Osteoblast (primary cell): ENCODE measurements around the gene SLC30A2. TPM values are rescaled to one million over a fixed set of nuclear protein-coding genes. Genes with fewer than 3 reads are reported as not detected.

Experiments
- DNase-seq: peaks from one replicate; pipeline ENCODE4 v3.0.0; 2011; ENCODE audit warnings: low spot score, mixed read lengths; ENCODE audit not compliant: insufficient read length; ENCODE audit errors: missing footprints
- H2AFZ ChIP-seq: 2 replicates; pipeline ENCODE4 v1.6.0; 2011; ENCODE audit warnings: mild to moderate bottlenecking, low read length
- H3K27ac ChIP-seq: 2 replicates; pipeline ENCODE4 v1.5.1; 2011; ENCODE audit warnings: mild to moderate bottlenecking, low read depth, low read length, moderate library complexity
- H3K27me3 ChIP-seq: 2 replicates; pipeline ENCODE4 v1.6.0; 2012; ENCODE audit warnings: mild to moderate bottlenecking, control low read depth, inconsistent platforms, low read length, moderate library complexity; ENCODE audit not compliant: insufficient read depth
- H3K36me3 ChIP-seq: 2 replicates; pipeline ENCODE4 v1.5.1; 2011; ENCODE audit warnings: mild to moderate bottlenecking, low read length, control low read depth, moderate library complexity; ENCODE audit not compliant: insufficient read depth
- H3K4me1 ChIP-seq: 2 replicates; pipeline ENCODE4 v1.5.1; 2011; ENCODE audit warnings: mild to moderate bottlenecking, low read length, control low read depth, moderate library complexity; ENCODE audit not compliant: insufficient read depth
- H3K4me2 ChIP-seq: 2 replicates; pipeline ENCODE4 v1.6.0; 2011; ENCODE audit warnings: mild to moderate bottlenecking, low read length; ENCODE audit not compliant: insufficient read depth
- H3K4me3 ChIP-seq: fragments of 200-600 bp; sonication (generic); 3 replicates; pipeline ENCODE4 v1.5.1; 2012; ENCODE audit warnings: mild to moderate bottlenecking, low read length, inconsistent platforms; ENCODE audit not compliant: insufficient read depth
- H3K79me2 ChIP-seq: 2 replicates; pipeline ENCODE4 v1.6.0; 2012; ENCODE audit warnings: mild to moderate bottlenecking, low read length, control low read depth, inconsistent platforms; ENCODE audit not compliant: insufficient read depth
- H3K9me3 ChIP-seq: 2 replicates; pipeline ENCODE4 v1.5.1; 2011; ENCODE audit warnings: low read depth, low read length, control low read depth
- H4K20me1 ChIP-seq: 2 replicates; pipeline ENCODE4 v1.6.0; 2012; ENCODE audit warnings: mild to moderate bottlenecking, low read length, control low read depth; ENCODE audit not compliant: insufficient read depth
- total RNA-seq: library from RNA; depleted of rRNA; stranded (reverse); fragments of >200 nt; gene quantifications from 2 replicates; pipeline ENCODE4 v1.2.3, GENCODE V29; 2012
- TF ChIP-seq, protein P1 (sequence below): IDR thresholded peaks from 2 replicates; pipeline ENCODE4 v1.5.1; 2011; ENCODE audit warnings: mild to moderate bottlenecking, low read depth, low read length, moderate library complexity; ENCODE audit errors: extremely low read depth

The SLC30A2 gene
- total RNA-seq, 1 donor, result not detected

DNA sequence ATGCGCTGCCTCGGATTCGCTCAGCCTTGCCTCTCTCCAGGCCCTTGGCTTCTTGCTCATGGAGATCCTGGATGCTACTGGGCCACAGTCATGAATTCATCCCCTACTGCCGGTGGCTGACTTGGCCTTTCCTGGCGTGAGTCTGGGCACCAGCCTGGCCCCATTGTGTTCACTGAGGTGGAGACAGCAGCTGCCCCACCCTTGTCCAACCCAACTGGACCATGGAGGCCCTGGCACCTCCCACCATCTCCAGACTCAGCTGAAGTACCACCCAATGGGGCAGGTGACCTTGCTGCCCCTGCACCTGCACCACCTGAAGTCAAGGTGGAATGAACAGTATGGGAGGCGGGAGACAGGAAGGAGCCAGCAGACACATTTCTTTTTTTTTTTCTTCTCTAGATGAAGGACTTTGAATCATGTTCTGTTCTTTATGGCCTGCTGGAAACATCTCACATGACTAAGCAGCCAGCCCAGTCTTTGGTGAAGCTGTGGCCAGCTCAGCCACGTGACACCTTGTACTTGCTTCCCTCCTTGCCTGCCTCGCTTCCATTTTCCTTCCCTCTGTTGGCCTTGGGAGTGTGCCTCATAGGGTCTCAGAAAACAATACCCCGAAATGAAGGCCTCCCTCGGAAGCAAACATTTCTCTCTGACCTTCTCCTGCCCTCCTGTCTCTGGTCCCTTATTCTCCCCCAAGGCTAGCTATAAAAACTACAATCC lies 3.8 kb upstream of the SLC30A2 start:
- no peak overlapping the region for H3K27ac ChIP-seq
- H3K36me3 ChIP-seq, result no peaks in the 10 kb centered on the region
- H3K79me2 ChIP-seq, result no peaks in the 10 kb centered on the region
- no peak overlapping the region for H3K4me3 ChIP-seq
- no peak overlapping the region for H3K4me2 ChIP-seq
- no peaks in the 10 kb centered on the region for H3K9me3 ChIP-seq
- no peaks in the 10 kb centered on the region for H3K4me1 ChIP-seq
- TF ChIP-seq, protein P1, sequence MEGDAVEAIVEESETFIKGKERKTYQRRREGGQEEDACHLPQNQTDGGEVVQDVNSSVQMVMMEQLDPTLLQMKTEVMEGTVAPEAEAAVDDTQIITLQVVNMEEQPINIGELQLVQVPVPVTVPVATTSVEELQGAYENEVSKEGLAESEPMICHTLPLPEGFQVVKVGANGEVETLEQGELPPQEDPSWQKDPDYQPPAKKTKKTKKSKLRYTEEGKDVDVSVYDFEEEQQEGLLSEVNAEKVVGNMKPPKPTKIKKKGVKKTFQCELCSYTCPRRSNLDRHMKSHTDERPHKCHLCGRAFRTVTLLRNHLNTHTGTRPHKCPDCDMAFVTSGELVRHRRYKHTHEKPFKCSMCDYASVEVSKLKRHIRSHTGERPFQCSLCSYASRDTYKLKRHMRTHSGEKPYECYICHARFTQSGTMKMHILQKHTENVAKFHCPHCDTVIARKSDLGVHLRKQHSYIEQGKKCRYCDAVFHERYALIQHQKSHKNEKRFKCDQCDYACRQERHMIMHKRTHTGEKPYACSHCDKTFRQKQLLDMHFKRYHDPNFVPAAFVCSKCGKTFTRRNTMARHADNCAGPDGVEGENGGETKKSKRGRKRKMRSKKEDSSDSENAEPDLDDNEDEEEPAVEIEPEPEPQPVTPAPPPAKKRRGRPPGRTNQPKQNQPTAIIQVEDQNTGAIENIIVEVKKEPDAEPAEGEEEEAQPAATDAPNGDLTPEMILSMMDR, result no peak
- no peaks in the 10 kb centered on the region for H4K20me1 ChIP-seq
- no peak overlapping the region for H2AFZ ChIP-seq
- DNase-seq, result peak; percentile 91
- peaks cover 72% of the 10 kb centered on the region for H3K27me3 ChIP-seq

DNA sequence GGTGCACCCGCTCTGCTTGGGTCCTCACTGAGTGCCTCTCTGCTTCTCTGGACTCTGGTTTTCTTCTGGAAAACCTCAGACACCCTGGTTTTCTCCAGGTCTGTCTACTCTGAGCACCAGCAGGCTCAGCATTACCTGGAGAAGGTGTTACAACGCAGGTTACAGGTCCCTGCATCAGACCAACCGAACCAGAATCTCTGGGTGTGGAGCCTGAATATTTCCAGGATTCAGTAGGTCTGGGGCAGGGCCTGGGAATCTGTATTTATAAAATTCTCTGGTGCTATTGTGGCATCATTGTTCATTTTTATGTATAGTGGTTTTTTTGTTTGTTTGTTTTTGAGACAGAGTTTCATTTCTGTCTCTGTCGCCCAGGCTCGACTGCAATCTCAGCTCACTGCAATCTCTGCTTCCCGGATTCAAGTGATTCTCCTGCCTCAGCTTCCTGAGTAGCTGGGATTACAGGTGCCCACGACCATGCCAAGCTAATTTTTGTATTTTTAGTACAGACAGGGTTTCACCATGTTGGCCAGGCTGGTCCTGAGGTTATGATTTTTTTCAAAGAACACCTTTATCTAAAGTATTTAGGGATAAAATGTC lies 1.5 kb upstream of the SLC30A2 start:
- Histone ChIP-seq H3K27me3 (peaks cover 81% of the 10 kb centered on the region), H3K9me3 (no peaks in the 10 kb centered on the region), H4K20me1 (no peaks in the 10 kb centered on the region), H3K79me2 (no peaks in the 10 kb centered on the region), H2AFZ (no peak overlapping the region), H3K27ac (no peak overlapping the region), H3K36me3 (no peaks in the 10 kb centered on the region), H3K4me1 (no peaks in the 10 kb centered on the region), H3K4me3 (no peak overlapping the region), H3K4me2 (no peak overlapping the region)
- peak; percentile 36 for DNase-seq
- TF ChIP-seq, protein P1, result no peak

DNA sequence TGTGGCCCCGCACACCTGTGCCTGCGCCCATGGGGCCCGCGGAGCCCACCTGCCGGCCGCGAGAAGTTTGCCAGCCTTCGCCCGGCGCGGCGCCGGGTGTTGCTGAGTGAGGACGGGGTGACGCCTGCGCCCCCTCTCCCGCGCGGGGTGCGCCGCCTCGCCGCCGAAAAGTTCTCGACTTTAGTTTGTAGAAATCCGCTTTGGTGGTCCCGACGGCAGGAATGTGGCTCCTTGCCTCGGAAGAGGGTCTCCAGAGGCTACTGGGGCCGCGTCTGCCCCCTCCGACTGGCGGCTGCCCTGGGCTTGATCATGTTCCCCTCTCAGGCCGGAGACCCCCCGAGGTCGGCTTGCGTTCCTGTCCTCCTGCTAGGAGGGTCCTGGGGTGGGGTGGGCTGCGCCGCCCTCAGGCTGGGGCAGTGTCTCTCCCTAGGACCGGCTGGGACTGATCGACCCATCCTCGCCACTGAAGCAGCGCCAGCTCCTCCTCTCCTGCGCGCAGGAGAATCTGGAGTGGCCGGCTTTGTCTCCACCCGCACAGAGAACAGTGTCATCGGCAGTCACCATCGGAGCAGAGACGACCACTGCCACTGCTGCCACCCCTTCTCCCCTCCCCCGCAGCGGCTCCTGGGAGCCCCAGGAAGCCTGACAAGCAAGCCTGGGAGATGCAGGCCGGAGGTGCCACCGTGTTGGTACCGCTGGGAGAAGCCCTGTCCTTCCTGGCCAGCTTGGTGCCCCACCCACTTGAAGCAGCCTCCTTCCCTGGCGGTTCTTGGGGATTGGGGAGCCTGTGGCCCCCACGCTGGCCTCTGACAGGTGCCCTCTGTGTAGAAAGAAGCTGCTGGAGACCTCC lies 553 bp upstream of the SLC30A2 start:
- Histone ChIP-seq H3K27me3 (peaks cover 81% of the 10 kb centered on the region), H3K36me3 (no peaks in the 10 kb centered on the region), H3K27ac (no peak overlapping the region), H3K4me3 (no peak overlapping the region), H3K4me2 (no peak overlapping the region), H4K20me1 (no peaks in the 10 kb centered on the region), H2AFZ (no peak overlapping the region), H3K9me3 (no peaks in the 10 kb centered on the region), H3K4me1 (no peaks in the 10 kb centered on the region), H3K79me2 (no peaks in the 10 kb centered on the region)
- TF ChIP-seq, protein P1, result no peak
- DNase-seq, result peak; percentile 78
